T47D (cell line): ENCODE results near the gene SLC35E1.
"Not testable (repeated sequence)": the region's sequence is repeated elsewhere in the genome, so short reads cannot be mapped to it uniquely, and the experiment has no call there.

Source experiments
- DNase-seq, 2 experiments: peaks; one replicate each; pipeline versions ENCODE4 v3.0.0 to v3.0.0-alpha.2; 2011 to 2012; ENCODE audit warnings: low read depth in 1 of 2, low spot score in 1 of 2
- JUND ChIP-seq: IDR thresholded peaks from 2 replicates; pipeline ENCODE4 v1.6.1; 2012; ENCODE audit warnings: low read depth
- in situ Hi-C: cut with HindIII; loops from 2 replicates; pipeline ENCODE4 v1.10.0; 2016; ENCODE audit warnings: low sequenced_read_pairs, low pct_unique_long_range_greater_than_20kb

Gene SLC35E1

GRCh38 chr19:16544473-16545231 lies 27.6 kb downstream of the SLC35E1 start:
- no peak for TF ChIP-seq JUND
- DNase-seq: no peak
- in situ Hi-C loops: no loop called here

- in situ Hi-C loops, DNase-seq: not testable (repeated sequence)
These were observed 28.5 kb downstream of the SLC35E1 start for GRCh38 chr19:16543734-16544133.

GRCh38 chr19:16542910-16543472 lies 29.2 kb downstream of the SLC35E1 start:
- in situ Hi-C loops: no loop called here
- no peak for DNase-seq
- no peak for TF ChIP-seq JUND

GRCh38 chr19:16542045-16542909 lies 29.9 kb downstream of the SLC35E1 start, which contains the start of gene CHERP:
Gene CHERP, minus strand, starts transcription at chr19:16542437. Its CDS starts 59 bp downstream, at chr19:16542378.
- TF ChIP-seq JUND: no peak
- in situ Hi-C loops: no loop called here
- DNase-seq: peak; percentile 73 to 93

- DNase-seq: peak in 1 of 2 experiments; percentile 11
- TF ChIP-seq JUND: no peak
- in situ Hi-C loops: no loop called here
These were observed 30.6 kb downstream of the SLC35E1 start for GRCh38 chr19:16541526-16542044.

- DNase-seq: no peak
- in situ Hi-C loops: no loop called here
- TF ChIP-seq JUND: no peak
These were observed 31.3 kb downstream of the SLC35E1 start for GRCh38 chr19:16540948-16541347.

- no peak for TF ChIP-seq JUND
- no peak for DNase-seq
- in situ Hi-C loops: no loop called here
These were observed 35.1 kb downstream of the SLC35E1 start for GRCh38 chr19:16537111-16537510.

GRCh38 chr19:16536130-16536529 lies 36.1 kb downstream of the SLC35E1 start:
- no peak for TF ChIP-seq JUND
- no peak for DNase-seq
- in situ Hi-C loops: no loop called here

- no peak for TF ChIP-seq JUND
- no peak for DNase-seq
- in situ Hi-C loops: no loop called here
These were observed 36.8 kb downstream of the SLC35E1 start for GRCh38 chr19:16535381-16535780.

GRCh38 chr19:16532440-16533234 lies 39.6 kb downstream of the SLC35E1 start:
- TF ChIP-seq JUND: no peak
- in situ Hi-C loops: no loop called here
- no peak for DNase-seq

GRCh38 chr19:16531380-16531669 lies 40.9 kb downstream of the SLC35E1 start:
- no peak for TF ChIP-seq JUND

GRCh38 chr19:16530540-16531379 lies 41.5 kb downstream of the SLC35E1 start:
- no peak for DNase-seq
- in situ Hi-C loops: no loop called here
- TF ChIP-seq JUND: no peak

More at GRCh38 chr19:16531380-16531669, 40.9 kb downstream of the SLC35E1 start:
- in situ Hi-C loops: no loop called here
- DNase-seq: no peak
